Activated CD4-positive, alpha-beta T cell treated with anti-CD3 and anti-CD28 coated beads, Interleukin-10, Interleukin-2, amounts not matched to agents 100 ng/mL and 50 ng/mL, durations not matched to agents 16 hours and 8 hours (primary cell): ENCODE data around the gene KLF5.
"Not testable (repeated sequence)": the region's sequence is repeated elsewhere in the genome, so short reads cannot be mapped to it uniquely, and the experiment has no call there.

Source experiments
- DNase-seq: peaks from one replicate; pipeline ENCODE4 v3.0.0-alpha.2; 2020

KLF5 gene

GRCh38 chr13:73058736-73059459 lies at the start of gene KLF5:
Gene KLF5 (plus strand): TSS chr13:73059005. CDS start chr13:73059328, 323 bp downstream.
- DNase-seq, result peak; percentile 97

GRCh38 chr13:73011751-73012150 lies 47.1 kb upstream of the KLF5 start:
- DNase-seq, result no peak

GRCh38 chr13:73015805-73016204 lies 43.0 kb upstream of the KLF5 start:
- no peak for DNase-seq

- no peak for DNase-seq
Observed at GRCh38 chr13:73018336-73018735, 40.5 kb upstream of the KLF5 start.

GRCh38 chr13:73025217-73026012 lies 33.4 kb upstream of the KLF5 start:
- DNase-seq, result peak; percentile 44

GRCh38 chr13:73034901-73035300 lies 23.9 kb upstream of the KLF5 start:
- DNase-seq, result no peak

GRCh38 chr13:73035660-73036059 lies 23.1 kb upstream of the KLF5 start:
- DNase-seq, result no peak

- no peak for DNase-seq
Observed at GRCh38 chr13:73036566-73036965, 22.2 kb upstream of the KLF5 start.

- DNase-seq, result no peak
Observed at GRCh38 chr13:73038064-73038463, 20.7 kb upstream of the KLF5 start.

- DNase-seq, result no peak
Observed at GRCh38 chr13:73039201-73040108, 19.4 kb upstream of the KLF5 start.

GRCh38 chr13:73040484-73040883 lies 18.3 kb upstream of the KLF5 start:
- DNase-seq, result no peak

GRCh38 chr13:73040968-73041596 lies 17.7 kb upstream of the KLF5 start:
- no peak for DNase-seq

GRCh38 chr13:73045031-73045430 lies 13.8 kb upstream of the KLF5 start:
- no peak for DNase-seq

GRCh38 chr13:73048615-73049014 lies 10.2 kb upstream of the KLF5 start:
- not testable (repeated sequence) for DNase-seq

- no peak for DNase-seq
Observed at GRCh38 chr13:73054712-73055111, 4.1 kb upstream of the KLF5 start.

- no peak for DNase-seq
Observed at GRCh38 chr13:73055813-73056564, 2.8 kb upstream of the KLF5 start.

GRCh38 chr13:73056565-73056962 lies 2.2 kb upstream of the KLF5 start:
- no peak for DNase-seq

- DNase-seq, result no peak
Observed at GRCh38 chr13:73057284-73058063, 1.3 kb upstream of the KLF5 start.

- DNase-seq, result no peak
Observed at GRCh38 chr13:73058064-73058313, 816 bp upstream of the KLF5 start.

GRCh38 chr13:73058432-73058735 lies 421 bp upstream of the KLF5 start:
- DNase-seq, result no peak

- peak; percentile 53 for DNase-seq
Observed at GRCh38 chr13:73059460-73060250, 850 bp downstream of the KLF5 start.
